ELR (cell line): ENCODE measurements around the gene LRRC27.
A peak's percentile ranks its signal among the peaks of the same experiment; 100 is the strongest.

Experiments
- DNase-seq: peaks from one replicate; pipeline ENCODE4 v3.0.0-alpha.2; 2015; ENCODE audit warnings: low read depth

The LRRC27 gene

DNA sequence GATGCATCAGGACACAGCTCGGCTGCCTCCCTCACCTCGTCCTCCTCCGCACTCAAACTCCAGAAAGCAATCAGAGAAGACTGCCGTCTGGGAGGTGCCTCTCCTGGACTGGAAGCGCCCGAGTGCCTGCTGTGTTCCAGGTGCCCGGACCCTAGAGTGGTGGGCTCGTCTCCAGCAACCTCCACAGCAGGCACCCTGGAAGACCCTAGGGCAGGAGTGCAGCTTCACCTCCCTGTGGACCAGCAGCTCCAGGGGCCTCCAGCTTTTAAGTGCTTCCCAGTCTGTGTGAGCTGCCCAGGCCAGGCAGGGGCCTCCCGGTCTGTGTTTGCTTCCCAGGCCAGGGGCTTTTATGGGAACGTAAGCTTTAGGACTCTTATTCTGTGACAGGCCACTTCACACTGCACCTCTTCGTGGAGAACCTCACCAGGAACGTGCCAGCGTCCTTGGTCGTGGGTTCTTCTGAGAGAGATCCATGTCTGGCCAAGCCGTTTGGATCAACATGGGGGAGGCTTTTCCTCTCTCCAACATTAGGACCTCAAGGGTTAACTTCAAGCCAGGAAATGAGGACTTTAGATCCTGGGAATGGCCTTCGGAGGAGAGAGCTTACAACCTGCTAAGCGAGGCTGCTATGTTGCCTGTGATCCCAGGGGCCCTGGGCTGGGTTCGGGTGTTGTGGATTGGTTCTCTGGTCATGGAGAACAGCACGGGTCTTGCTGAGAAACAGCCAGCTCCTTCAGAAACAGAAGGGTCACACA lies 59.1 kb downstream of the LRRC27 start:
- no peak for DNase-seq

DNA sequence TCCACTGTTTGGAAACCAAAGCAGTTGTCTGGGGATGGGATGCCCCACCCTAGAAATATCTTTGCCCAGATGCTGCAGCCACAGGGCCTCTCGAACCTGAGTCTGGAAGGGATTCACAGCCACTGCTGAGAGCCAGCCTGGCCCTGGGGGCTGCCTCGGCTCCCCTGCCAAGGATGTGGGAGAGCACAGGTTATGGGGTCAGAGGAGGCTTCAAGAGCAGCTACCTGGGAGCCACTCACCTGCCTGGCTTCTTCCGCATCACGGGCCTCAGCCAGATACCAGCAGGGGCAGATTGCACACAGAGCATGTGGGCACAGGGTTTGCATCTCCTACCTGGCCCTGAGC lies 59.7 kb downstream of the LRRC27 start:
- DNase-seq, result no peak

DNA sequence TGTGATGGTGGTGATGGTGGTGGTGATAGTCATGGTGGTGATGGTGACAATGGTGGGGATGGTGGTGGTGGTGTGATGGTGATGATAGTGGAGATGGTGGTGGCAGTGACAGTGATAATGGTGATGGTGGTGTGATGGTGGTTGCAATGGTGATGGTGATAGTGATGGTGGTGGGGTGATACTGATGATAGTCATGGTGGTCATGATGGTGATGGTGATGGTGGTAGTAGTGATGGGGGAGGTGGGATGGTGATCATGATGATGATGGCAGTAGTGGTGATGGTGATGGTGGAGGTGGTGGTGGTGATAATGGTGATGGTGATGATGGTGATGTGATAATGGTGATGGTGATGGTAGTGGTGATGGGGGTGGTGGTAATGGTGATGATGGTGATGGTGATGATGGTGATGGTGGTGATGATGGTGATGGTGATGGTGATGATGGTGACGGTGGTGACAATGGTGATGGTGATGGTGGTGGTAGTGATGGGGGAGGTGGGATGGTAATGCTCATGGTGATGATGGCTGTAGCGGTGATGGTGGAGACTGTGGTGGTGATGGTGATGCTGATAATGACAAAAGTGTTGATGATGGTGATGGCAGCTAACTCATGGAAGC lies 60.3 kb downstream of the LRRC27 start:
- DNase-seq, result no peak

DNA sequence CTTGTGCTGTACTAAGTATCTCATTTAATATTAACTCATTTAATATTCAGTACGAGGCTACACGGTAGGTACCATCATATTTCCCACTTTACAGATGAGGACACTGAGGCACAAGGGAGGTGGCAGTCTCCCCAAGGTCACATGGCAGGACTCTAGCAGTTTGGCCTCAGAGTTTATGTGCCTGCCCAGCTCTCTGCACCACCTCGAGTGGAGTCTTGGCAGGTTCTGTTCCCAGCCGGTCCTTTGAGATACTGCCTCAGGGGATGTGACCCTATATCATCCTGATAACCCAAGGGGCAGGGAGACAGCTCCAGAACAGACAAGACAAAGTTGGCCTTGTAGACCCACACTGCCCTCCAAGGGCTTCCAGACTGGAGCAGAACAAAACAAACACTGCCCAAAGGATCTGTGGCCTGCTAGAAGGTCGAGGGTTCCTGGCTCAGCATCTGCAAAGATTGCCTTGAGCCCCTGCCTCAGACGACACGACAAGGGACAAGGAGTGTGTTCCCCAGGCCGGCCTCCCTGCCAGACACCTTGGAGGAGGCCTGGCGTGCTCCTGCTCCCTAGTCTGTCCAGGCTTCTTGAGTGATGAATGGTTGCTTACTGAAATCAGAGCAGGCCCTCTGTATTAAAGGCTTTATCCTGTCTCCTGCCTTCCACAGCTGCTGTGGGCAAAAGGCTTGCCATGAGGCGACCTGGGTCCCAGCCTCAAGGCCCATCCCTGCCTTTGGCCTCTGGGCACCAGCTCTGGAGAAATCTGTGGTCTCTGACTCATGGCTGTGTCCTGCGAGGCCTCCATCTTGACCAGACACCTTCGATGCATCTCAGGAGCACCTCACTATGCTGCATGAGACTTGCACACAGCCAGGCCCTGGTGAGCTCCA lies 61.1 kb downstream of the LRRC27 start:
- DNase-seq, result peak; percentile 71

DNA sequence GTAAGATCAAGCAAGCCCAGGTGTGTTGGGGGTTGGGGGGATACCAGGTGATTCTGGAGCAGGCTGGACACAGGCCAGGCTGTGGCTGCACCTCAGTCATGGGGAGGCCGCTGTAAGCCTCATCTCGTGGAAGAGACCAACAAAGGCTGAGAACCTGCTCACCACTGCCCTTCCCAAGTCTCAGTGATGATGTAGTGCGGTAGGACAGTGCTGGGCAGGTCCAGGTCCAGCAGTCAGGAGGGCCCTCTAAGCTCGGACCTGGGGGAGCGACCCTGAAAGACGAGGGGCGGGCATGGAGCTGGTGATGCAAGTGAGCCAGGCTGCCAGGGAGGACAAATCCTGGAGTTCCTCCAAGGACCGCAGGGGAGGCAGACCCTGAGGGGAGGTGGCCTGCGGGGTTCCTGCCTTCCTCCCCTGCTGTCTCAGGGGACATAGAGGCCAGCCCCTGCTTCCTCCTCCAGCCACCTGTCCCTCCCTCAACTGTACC lies 61.7 kb downstream of the LRRC27 start:
- no peak for DNase-seq

DNA sequence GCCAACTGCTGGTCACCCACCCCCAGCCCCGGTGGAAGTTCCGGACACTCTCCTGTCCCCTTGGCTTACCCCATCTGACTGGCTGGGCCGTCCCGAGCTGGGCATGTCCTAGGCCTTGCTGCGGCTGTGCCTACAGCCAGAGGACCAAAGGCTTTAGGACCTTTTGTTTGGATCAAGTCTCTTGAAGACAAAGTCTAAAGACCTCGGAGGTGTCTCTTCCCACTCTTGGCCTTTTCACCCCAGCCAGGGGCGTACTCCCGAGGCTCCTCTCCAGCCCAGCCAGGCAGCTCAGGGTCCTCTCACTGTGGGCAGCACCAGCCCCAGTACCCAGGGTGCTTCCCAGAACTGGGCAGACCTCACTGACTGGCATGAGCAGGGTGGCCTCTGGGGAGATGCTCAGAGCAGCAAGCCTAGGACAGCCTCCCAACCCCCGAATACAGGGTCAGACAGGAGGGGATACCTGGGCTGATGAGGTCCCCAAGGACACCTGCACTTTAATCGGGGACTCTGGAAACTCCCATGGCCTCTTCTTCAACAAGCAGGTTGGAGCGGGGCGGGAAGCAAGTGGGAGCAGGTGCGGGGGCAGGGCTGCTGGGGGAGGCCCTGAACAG lies 62.3 kb downstream of the LRRC27 start:
- no peak for DNase-seq

DNA sequence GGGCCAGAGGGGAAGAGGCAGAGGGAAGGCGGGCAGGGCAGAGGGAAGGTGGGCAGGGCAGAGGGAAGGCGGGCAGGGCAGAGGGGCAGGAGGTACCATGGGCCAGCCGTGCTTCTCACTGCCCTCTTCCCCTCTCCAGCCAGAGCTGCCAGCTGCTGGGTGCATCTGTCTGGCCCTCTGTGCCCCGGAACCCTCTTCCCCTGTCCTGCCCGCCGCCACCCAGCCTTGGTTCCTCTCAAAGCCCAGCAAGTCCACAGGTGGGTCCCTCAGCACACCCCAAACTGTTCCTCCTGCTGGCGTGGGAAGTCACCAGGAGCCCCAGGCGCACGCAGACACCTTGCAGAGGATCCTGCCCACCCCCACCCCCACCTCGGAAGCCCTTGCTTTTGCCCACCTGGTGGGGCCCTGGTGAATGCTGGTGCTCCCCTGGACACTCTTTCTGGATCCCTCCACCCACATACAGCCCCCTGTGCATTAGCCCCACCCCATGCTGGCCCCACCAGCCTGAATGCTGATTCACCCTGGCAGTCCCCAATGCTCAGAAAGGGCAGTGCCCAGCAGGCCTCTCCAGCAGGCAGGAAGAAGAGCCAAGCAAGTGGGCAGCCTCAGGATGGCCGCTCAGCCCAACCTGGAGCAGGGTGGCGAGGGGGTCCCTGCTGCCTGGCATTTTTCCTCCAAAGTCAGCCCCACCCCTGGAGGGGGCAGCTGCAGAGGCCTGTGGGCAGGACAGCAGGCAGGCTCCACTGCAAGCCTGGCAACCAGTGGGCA lies 63.1 kb downstream of the LRRC27 start:
- DNase-seq, result no peak

DNA sequence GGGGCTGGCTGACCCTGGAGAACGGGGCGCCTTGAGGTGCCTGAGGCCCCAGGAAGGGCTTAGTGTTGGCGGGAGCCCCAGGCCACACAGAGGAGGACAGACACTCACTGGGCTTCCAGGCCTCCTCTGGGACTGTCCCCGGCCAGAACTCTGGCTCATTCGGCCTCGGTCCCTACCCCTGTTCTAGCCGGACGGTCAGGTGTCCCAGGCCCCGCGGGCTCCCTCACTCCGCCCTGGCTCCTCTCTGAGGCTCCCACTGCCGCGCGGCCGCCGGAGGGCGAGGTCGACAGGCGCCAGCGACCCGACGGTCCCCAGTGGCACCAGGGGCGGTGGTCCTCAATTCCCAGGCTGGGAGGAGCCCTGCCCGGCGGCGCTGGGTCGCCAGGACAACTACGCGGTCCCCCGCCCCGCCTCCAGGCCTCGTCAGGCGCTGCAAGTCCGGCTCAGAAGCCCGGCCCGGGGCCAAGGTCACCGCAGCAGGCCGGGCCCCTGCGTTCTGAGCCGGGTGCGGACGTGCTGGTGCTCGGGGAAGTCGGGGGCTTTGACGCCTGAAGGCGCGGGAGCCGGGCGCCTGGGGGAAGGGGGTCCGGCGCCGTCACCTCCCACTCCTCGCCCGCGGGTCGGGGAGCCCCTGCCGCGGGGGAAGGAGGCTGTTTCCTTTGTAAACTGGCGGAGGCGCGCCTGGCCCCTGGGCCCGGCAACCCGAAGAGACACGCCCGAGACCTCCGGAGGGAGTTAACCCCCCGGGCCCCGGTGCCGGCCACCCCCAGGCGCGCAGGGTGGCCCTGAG lies 63.9 kb downstream of the LRRC27 start:
- DNase-seq, result peak; percentile 26

DNA sequence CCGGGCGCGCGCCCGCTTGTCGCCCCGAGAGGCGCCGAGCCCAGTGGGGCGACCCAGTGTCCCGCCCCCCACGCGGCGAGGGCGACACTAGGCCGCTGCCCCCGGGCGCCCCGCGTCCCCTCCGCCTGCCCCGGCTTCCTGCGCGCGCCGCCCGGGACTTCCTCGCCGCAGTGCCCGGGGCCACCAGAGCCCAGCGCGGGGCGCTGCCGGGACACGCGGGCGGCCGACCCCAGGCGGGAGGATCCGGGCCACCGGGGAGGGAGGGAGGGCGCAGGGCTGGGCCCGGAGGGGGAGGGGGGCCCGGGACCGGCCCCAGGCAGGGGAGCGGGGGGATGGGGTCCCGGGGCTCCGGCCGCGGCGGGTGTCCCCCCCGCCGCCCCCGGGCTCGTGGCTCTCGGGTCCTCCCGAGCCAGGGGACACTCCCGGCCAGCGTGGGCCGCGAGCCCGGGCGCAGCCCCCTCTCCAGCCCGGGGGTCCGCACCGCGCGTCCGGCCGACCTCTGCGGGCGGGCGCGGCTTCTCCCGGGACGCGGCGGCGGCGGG lies 64.6 kb downstream of the LRRC27 start:
- DNase-seq, result peak; percentile 60

DNA sequence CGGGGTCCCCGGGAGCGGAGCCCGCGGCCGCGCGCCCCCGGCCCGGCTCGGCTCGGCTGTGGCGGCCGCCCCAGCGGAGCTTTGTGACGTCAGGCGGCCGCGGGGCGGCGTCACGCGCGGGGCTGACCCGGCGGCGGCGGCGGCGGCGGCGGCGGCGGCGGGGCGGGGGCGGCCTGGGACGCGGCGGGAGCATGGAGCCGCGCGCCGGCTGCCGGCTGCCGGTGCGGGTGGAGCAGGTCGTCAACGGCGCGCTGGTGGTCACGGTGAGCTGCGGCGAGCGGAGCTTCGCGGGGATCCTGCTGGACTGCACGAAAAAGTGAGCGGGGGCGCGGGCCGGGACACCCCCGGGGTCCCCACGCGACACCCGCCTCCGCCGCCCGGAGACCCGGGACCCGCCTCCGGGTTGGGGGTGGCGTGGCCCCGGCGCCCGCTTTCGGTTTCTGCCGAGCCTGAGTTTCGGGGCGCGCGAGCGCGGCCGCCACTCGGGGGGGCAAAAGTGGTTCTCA lies 65.1 kb downstream of the LRRC27 start, which contains the start of gene PWWP2B:
TSS of gene PWWP2B (plus strand) at position 165 of the 506 bp plus-strand sequence. CDS start at position 192, 27 bp downstream.
- peak; percentile 41 for DNase-seq

DNA sequence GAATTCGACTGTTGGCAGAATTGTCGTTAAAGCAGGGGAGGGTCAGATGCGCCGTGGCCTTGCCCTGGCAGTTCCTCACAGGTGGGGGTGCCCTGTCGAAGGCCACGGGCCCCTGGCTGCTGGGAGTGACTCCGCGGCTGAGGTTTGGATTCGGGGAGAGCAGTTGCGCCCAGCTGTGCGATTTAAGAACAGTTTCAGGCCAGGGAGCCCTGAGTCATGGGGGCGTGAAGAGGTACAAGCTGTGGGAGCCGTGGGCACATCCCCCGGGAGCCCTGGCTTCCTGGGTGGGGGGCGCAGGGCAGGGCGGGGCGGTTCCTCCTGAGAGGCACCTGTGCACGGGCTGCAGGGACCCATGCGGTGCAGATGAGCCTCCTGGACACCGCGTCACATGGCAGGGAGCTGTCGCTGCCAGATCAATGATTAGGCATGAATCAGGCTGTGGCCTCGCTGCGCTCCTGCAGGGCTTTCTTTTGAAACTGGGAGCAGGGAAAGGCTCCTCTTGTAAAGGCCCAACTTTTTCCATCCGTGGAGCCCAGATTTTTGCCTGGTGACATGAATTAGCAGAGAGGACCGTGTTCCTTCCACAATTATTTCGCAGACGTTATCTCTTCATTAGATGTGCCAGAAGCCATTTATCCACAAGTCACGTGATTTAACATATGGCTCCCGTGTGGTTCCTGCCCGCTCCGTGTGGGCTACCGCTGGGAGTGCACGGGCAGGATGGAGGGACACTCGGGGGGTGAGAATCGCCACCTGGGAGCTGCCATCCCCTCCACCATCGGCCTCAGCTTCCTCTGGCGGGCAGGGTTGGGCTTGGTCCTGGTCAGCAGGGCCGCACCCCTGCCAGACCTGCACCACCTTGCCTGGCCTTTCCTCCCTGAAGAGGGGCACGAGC lies 65.9 kb downstream of the LRRC27 start:
- DNase-seq, result peak; percentile 74

DNA sequence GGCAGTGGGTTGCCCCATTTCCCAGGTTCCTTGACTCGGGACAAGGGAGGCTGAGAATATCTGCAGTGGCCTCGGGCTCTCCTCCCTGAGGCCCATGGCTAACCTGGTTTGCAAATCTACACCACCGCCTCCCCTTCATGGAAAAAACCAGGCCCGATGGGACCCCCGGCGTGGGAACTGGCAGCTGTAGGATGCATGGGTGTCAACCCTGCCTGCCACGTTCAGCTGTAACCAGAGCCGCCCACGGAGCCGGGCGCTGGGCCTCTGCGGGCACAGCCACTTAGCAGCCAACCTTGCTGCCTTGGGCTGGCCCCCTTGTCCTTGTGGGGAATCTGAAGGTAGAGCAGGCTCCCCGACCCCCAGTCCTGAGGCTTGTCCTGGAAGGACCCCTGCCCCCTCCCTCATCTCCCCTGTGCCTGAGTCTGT lies 66.6 kb downstream of the LRRC27 start:
- no peak for DNase-seq

DNA sequence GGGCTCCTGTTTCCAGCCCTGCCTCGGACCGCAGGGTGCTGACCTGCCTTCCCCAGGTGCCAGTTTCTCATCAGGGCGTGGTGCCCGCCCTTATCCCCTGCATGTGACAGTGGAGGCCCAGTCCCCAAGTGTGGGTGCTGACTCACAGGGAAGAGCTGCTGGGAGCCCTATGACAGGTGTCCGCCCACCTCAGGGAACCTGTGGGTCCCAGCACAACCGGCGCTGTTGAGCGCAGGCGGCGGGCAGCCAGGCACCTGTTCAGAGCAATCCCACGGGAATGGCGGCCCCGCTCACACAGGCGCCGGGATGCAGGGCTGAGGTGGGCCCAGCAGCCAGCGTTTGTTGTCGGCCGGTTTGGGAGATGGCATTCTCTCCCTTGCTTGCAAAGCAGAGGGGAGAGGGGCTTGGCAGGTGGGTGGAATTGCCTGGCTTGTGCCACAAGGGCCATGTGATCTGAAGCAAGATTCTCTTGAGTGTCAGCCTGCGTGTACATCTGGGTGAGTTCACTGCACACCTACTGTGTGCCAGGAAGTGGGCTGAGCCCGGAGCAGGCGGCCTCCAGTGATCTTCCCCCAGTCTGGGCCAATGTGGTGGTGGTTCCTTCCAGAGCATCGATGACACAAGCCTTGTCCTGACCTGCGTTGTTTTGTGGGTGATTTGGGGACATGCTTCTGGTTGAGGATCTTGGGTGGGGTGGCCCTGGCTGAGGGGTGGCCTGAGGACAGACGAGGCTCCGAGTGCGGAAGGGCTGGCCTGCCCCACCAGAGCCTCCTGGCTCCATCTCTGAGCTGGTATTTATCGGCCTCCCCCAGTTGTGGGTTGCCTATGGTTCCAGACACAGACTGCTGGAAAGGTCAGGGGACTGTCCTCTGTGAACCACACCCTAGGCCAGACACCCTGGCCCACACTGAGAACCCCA lies 67.4 kb downstream of the LRRC27 start:
- DNase-seq, result no peak

DNA sequence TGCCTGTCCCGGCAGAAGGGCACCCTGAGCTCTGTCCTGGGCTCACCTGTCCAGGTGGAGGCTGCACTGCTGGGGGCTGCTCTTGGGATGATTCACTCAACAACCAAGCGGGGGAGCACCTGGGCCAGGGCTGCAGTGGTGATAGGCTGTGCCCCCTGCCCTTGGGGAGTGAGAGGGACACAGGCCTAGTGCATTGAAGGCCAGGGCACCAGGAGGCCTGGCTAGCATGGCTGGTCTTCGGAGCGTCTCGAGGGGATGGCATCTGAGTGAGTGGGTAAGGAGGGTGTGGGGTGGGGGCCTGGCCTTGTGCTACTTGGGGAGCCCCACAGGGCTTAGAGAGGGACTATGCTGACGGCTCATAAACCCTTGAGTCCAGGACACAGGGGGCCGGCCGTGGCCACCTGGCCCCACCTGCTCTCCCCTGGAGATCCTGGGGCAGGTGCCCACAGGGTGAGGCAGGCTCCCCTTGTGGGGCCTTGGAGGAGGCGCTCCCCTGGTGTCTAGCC lies 68.1 kb downstream of the LRRC27 start:
- no peak for DNase-seq

DNA sequence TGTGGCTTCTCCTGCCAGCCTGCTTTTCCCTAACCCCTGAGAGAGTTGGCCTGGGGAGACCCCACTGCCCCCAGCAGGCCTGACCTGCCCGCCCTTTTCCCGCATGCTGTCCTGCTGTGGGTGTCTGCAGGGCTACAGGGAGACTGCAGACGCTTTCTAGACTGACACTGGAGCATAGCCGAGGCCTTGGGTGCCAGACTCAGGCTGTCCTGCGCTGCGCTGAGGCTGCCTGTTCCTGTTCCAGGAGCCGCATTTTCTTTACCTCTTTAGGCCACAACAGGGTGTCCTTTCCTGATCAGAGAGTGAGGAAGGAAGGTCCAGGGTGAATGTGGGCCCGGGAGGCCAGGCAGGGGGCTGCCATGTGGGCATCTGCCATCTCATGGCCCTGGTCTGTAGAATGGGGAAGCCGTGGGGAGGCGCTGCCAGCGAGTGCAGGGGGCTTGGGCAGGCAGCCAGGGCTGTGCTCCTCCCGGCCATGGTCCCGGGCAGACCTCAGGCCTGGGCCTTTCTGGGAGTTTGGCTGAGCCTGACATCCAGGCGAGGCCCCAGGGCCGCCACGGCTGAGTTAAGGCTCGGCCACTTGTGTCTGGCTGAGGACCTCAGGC lies 68.7 kb downstream of the LRRC27 start:
- DNase-seq, result no peak

DNA sequence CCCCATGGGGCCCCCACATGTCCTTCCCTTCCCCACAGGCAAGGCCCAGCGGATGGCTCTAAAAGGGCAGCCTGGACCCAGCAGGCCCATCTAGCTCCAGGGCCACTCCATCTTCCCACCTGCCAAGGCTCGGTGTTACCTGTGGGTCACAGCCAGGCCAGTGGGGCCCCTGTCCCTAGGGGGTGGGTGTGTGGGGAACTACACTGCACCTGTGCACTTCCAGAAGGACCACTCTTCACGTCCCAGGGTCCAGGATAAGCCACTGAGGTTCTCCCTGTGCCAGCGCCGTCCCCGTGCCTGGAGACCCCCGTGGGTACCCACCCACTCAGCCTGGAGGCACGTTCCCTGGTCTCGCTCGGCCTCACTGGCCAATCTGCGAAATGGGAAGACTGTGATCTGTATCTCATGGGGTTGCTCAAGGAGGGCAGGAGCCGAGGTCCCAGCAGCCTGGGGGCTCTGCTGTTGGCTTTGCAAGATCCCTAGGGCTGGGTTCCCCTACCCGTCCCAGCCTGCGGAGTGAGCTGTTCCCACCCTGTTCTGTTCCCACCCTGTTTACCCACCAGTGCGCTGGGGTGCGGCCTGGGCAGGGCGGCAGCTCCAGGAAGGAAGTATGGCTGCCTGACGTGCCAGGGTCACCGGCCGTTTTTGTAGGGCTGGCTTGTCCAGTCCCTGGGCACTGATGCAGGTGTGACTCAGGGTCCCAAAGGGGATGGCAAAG lies 69.6 kb downstream of the LRRC27 start:
- no peak for DNase-seq
